HAP-1 (cell line): ENCODE results near the gene HPSE2.

Source experiments
- DNase-seq, 2 experiments: peaks; one replicate each; pipeline ENCODE4 v3.0.0-alpha.2; 2016 to 2020; ENCODE audit warnings: low spot score in 2 of 2
- H3K27me3 ChIP-seq: fragments of 250-450 bp; sonication (Bioruptor Pico); 2 replicates; pipeline ENCODE4 v1.5.1; 2020; ENCODE audit warnings: low read depth, mild to moderate bottlenecking, moderate library complexity
- H3K36me3 ChIP-seq: fragments of 250-450 bp; sonication (Bioruptor Pico); replicated peaks from 2 replicates; pipeline ENCODE4 v1.5.1; 2020; ENCODE audit warnings: mild to moderate bottlenecking
- H3K4me1 ChIP-seq: fragments of 250-450 bp; sonication (Bioruptor Pico); 2 replicates; pipeline ENCODE4 v1.5.1; 2020; ENCODE audit warnings: mild to moderate bottlenecking
- H3K4me3 ChIP-seq: fragments of 250-450 bp; sonication (Bioruptor Pico); 2 replicates; pipeline ENCODE4 v1.5.1; 2020; ENCODE audit warnings: mild to moderate bottlenecking, moderate library complexity
- H3K9me3 ChIP-seq: fragments of 250-450 bp; sonication (Bioruptor Pico); 2 replicates; pipeline ENCODE4 v1.5.1; 2020; ENCODE audit warnings: mild to moderate bottlenecking, moderate library complexity
- in situ Hi-C: fragments of 300-500 bp; cut with MboI; formaldehyde crosslinking; loops from 3 replicates; pipeline ENCODE4 v1.14.3; 2020; ENCODE audit warnings: low sequenced_read_pairs, inconsistent platforms, mixed read lengths

Gene HPSE2

GRCh38 chr10:98878418-98878817, 357.2 kb downstream of the HPSE2 start:
- in situ Hi-C loops, result no loop called here
- no peak for DNase-seq
- Histone ChIP-seq H3K36me3 (no peaks in the 10 kb centered on the region), H3K9me3 (no peaks in the 10 kb centered on the region), H3K4me1 (no peaks in the 10 kb centered on the region), H3K27me3 (no peaks in the 10 kb centered on the region), H3K4me3 (no peak overlapping the region)

GRCh38 chr10:98861962-98862361, 373.7 kb downstream of the HPSE2 start:
- Histone ChIP-seq H3K4me1 (no peaks in the 10 kb centered on the region), H3K9me3 (no peaks in the 10 kb centered on the region), H3K4me3 (no peak overlapping the region), H3K27me3 (no peaks in the 10 kb centered on the region), H3K36me3 (no peaks in the 10 kb centered on the region)
- in situ Hi-C loops, result no loop called here
- no peak for DNase-seq

- in situ Hi-C loops, result no loop called here
These were observed 377.1 kb downstream of the HPSE2 start for GRCh38 chr10:98858525-98858924.

DNA sequence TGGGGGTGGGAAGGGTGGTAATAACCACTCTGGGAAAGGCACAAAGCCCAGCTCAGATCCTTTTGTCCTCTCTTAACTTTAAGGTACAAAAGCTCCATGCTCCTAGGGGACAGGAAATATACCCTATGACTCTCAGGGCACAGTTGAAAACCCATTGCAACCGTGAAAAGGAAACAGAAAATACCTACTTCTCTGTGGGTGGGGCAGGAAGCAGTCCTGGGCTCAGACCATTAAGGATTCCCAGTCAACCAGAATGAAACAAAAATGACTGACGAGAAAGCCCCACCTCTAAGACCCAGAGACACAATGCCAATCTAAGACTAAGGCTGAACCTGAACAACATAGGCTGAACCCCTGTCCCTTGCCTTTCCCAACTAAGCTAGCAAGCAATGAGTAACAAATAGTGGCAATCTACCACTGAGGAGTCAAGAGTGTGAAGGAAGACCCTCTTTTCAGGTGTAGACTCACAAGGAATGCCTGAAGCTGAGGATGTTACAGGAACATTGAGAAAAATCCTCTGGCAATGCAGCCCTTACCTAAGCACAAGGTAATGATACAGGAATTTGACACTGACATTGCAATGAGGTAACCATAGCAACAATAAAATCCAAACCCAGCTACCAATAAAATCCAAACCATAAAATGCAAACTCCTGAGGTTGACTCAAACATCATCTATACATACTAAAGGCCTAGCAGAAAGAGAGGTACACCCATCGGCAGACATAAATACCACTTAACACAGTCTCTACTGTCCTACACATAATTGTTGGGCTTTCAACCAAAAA, 380.1 kb downstream of the HPSE2 start:
- no peak overlapping the region for H3K4me3 ChIP-seq
- no peaks in the 10 kb centered on the region for H3K9me3 ChIP-seq
- H3K36me3 ChIP-seq, result no peaks in the 10 kb centered on the region
- no peaks in the 10 kb centered on the region for H3K4me1 ChIP-seq
- no peaks in the 10 kb centered on the region; the same call in 1 of the 2 replicates for H3K27me3 ChIP-seq
- in situ Hi-C loops, result no loop called here
- no peak for DNase-seq

More at GRCh38 chr10:98858525-98858924, 377.1 kb downstream of the HPSE2 start:
- H3K36me3 ChIP-seq, result no peaks in the 10 kb centered on the region
- no peaks in the 10 kb centered on the region for H3K9me3 ChIP-seq
- no peaks in the 10 kb centered on the region for H3K27me3 ChIP-seq
- peak in 1 of 2 experiments; percentile 12 for DNase-seq
- no peaks in the 10 kb centered on the region for H3K4me1 ChIP-seq
- H3K4me3 ChIP-seq, result no peak overlapping the region

DNA sequence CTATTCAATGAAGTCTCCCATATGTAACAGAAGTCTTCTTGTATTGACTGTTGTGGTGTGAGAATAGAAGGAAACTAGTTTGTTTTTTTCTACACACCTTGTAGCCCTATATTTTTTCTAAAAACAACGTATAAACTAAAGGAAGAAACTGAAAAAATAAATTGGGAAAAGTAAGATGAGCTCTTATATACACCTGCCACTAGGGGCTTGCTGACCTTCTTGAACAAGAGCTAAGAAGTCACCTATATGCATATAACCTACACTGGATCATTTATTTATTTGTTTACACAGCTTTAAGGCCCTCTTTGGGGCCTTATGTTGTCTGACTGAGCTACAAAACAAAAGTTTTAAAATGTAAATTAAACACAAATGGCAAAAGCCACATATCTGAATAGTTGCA, 383.0 kb downstream of the HPSE2 start:
- Histone ChIP-seq H3K4me1 (no peaks in the 10 kb centered on the region), H3K27me3 (no peaks in the 10 kb centered on the region; the same call in 1 of the 2 replicates), H3K4me3 (no peak overlapping the region), H3K36me3 (no peaks in the 10 kb centered on the region), H3K9me3 (no peaks in the 10 kb centered on the region)
- DNase-seq, result no peak
- in situ Hi-C loops, result no loop called here

DNA sequence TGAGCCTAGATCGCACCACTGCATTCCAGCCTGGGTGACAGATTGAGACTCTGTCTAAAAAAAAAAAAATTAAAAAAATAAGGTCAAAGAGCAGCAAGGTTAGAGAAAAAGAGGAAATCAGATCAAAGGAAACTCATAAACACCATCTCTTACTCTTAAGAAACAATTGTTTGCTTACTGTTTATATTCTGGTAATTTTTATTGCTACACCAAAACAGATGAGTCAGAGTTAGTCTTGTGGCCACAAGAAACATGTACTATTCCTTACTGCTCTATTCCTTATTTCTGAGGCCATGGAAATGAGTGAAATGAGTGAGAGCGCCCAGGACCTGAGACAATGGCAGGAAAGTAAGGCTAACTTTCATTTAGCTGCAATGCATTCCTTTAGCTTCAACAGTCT, 387.3 kb downstream of the HPSE2 start:
- Histone ChIP-seq H3K4me3 (no peak overlapping the region), H3K27me3 (no peaks in the 10 kb centered on the region; the same call in 1 of the 2 replicates), H3K4me1 (no peaks in the 10 kb centered on the region), H3K9me3 (no peaks in the 10 kb centered on the region), H3K36me3 (no peaks in the 10 kb centered on the region)
- in situ Hi-C loops, result no loop called here
- no peak for DNase-seq

- in situ Hi-C loops, result no loop called here
- Histone ChIP-seq H3K27me3 (no peaks in the 10 kb centered on the region), H3K4me1 (no peaks in the 10 kb centered on the region), H3K36me3 (no peaks in the 10 kb centered on the region), H3K4me3 (no peak overlapping the region), H3K9me3 (no peaks in the 10 kb centered on the region)
- no peak for DNase-seq
These were observed 388.9 kb downstream of the HPSE2 start for GRCh38 chr10:98846787-98847186.

DNA sequence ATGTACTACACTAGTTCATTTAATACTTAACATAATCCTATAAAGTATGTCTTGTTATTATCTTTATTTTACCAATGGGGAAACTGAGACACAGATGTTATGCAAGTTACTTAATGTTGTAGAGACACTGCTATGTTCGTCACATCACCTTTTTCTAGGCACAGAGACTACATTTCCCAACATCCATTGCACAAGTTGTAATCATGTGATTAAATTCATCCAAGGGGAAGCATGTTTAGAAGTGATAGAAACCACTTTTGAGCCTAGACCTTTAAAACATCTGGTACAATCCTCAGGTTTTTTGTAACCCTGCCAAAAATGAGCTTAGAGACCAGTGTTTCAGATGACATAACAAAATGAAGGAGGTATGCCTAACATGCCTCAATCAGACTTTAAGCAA, 402.1 kb downstream of the HPSE2 start:
- Histone ChIP-seq H3K4me3 (no peak overlapping the region), H3K9me3 (no peaks in the 10 kb centered on the region), H3K27me3 (no peaks in the 10 kb centered on the region), H3K4me1 (no peaks in the 10 kb centered on the region), H3K36me3 (no peaks in the 10 kb centered on the region)
- no peak for DNase-seq
- in situ Hi-C loops, result no loop called here

GRCh38 chr10:98832738-98833137, 402.9 kb downstream of the HPSE2 start:
- in situ Hi-C loops, result no loop called here
- H3K4me1 ChIP-seq, result no peaks in the 10 kb centered on the region
- no peaks in the 10 kb centered on the region for H3K27me3 ChIP-seq
- no peak for DNase-seq
- H3K4me3 ChIP-seq, result no peak overlapping the region
- no peaks in the 10 kb centered on the region for H3K36me3 ChIP-seq
- H3K9me3 ChIP-seq, result no peaks in the 10 kb centered on the region

DNA sequence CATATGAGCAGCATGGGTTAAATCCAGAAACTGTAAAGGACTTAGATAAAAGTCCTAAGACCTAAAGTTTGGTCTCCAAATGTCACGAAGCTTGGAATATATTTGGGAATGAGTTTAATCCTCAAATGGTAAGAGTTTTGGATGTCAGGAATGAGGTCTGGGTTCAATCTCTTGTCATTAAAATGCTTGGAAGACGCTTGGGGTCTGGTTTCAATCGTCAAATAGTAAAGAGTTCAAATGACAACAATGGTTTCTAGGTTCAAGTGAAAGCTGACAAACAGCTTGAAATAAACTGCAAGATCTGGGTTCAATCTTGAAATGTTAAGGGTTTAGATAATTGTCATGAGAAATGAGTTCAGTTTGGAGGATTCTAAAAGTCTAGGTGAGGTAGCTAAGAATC, 403.5 kb downstream of the HPSE2 start:
- H3K4me3 ChIP-seq, result no peak overlapping the region
- in situ Hi-C loops, result no loop called here
- H3K9me3 ChIP-seq, result no peaks in the 10 kb centered on the region
- no peak for DNase-seq
- no peaks in the 10 kb centered on the region for H3K36me3 ChIP-seq
- H3K4me1 ChIP-seq, result no peaks in the 10 kb centered on the region
- H3K27me3 ChIP-seq, result no peaks in the 10 kb centered on the region

GRCh38 chr10:98831391-98831790, 404.3 kb downstream of the HPSE2 start:
- in situ Hi-C loops, result no loop called here
- Histone ChIP-seq H3K9me3 (no peaks in the 10 kb centered on the region), H3K4me1 (no peaks in the 10 kb centered on the region), H3K4me3 (no peak overlapping the region), H3K27me3 (no peaks in the 10 kb centered on the region), H3K36me3 (no peaks in the 10 kb centered on the region)
- DNase-seq, result no peak

DNA sequence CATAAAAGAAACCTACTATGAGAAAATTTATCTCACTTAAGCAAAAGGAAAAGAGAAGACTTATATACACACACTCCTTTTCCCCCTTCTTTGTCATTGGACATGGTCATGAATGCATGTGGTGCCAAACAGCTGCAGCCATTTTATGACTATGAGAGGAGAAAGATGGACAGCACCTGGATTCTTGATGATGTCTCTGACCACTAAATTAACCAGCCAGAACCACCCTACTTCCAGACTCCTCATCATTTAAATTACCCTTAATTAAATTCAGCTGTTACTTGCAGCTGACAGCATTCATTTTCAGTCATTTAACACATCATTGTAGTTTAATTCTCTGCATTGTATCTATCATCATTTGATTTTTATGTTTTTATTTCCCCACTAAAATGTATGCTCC, 409.9 kb downstream of the HPSE2 start:
- no peak for DNase-seq
- Histone ChIP-seq H3K27me3 (no peaks in the 10 kb centered on the region), H3K4me3 (no peak overlapping the region), H3K9me3 (no peaks in the 10 kb centered on the region), H3K4me1 (no peaks in the 10 kb centered on the region), H3K36me3 (no peaks in the 10 kb centered on the region)
- in situ Hi-C loops, result no loop called here

DNA sequence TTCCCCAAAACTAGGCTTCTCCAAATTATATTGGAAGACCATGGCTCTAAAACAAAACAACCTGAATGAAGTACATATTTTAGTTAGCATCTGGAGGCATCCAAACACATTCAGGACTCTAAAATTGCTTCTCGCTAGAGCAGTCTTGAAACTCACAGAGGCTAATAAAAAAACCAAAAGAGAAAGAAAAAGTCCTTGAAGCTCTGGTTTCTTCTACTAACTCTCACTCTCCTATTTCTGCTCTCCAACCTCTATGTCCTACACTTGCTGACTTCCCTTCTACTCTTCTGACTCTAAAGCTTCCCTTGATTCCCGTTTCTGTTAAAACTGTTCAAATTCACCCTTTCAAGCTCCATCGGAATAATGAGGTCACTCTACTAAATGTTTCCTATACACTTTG, 418.3 kb downstream of the HPSE2 start:
- Histone ChIP-seq H3K9me3 (no peaks in the 10 kb centered on the region), H3K27me3 (no peaks in the 10 kb centered on the region), H3K4me1 (no peaks in the 10 kb centered on the region), H3K4me3 (no peak overlapping the region), H3K36me3 (no peaks in the 10 kb centered on the region)
- in situ Hi-C loops, result no loop called here
- no peak for DNase-seq

DNA sequence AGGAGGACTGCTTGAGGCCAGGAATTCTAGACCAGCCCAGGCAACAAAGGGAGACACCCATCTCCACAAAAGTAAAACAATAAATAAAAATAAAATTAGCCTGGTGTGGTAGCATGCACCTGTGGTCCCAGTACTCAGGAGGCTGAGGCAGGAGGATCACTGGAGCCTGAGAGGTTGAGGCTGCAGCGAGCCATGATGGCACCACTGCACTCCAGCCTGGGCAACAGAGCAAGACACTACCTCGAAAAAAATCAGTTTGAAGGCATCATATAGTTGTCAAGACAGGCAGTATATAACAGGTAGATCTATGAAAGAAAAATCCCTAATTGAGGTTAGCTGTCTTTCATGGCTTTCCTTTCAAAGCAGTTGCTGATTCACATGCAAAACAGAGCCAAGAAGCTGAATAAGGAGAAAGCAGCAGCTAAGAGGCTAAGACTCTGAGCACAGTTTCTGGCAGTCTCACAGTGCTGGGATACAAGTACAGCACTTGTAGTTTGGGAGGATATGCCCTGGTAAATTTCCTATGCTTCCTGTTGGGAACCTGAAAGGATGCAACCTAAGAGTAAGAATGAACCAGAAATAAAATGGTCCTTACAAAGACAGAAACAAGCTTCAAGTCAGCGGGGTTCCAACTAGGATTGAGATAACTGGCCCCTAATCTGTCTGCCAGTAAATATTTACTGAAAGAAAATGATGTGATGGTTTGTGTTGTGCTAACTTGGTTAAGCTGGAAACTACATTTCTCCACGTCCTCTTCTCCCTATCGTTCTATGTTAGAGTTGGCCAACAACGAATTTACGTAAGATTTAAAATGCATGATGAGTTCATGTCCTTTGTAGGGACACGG, 420.4 kb downstream of the HPSE2 start:
- no peak overlapping the region for H3K4me3 ChIP-seq
- H3K36me3 ChIP-seq, result no peaks in the 10 kb centered on the region
- no peaks in the 10 kb centered on the region for H3K9me3 ChIP-seq
- DNase-seq, result peak in 1 of 2 experiments; percentile 10
- H3K4me1 ChIP-seq, result no peaks in the 10 kb centered on the region
- in situ Hi-C loops, result no loop called here
- no peaks in the 10 kb centered on the region; the same call in 1 of the 2 replicates for H3K27me3 ChIP-seq
